GM12874 (cell line): ENCODE data around the gene DKK2.

Source experiments
- CTCF ChIP-seq: IDR thresholded peaks from 2 replicates; pipeline ENCODE4 v1.5.1; 2011; ENCODE audit warnings: low read depth, mild to moderate bottlenecking, control low read depth, low read length, moderate library complexity; ENCODE audit not compliant: insufficient read depth

DKK2 gene

GRCh38 chr4:106909486-106910188 is 126.5 kb downstream of the DKK2 start:
- TF ChIP-seq CTCF = no peak

- no peak for TF ChIP-seq CTCF
These were observed 128.9 kb downstream of the DKK2 start for GRCh38 chr4:106907216-106907615.

DNA sequence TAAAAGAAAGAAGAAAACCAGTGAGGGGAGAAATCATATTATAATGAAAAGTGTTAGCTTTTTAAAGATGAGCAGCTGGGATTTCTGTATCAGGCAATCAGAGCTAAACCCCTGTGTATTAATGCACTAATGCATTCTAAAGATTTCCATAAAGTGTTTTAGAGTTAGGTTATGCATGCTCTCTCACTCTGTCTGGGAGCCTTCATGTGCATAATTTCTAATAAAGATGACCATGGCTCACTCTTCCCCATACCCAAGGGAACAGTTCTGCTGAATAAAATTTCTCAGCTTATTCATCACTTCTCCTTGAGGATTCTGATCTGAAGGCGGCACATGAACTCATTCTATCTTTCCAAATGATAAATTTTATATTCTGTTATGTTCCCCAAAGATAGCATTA is 129.4 kb downstream of the DKK2 start:
- no peak for TF ChIP-seq CTCF

- peak; percentile 58; the same call in 1 of the 2 replicates for TF ChIP-seq CTCF
These were observed 137.4 kb downstream of the DKK2 start for GRCh38 chr4:106898621-106899230.

DNA sequence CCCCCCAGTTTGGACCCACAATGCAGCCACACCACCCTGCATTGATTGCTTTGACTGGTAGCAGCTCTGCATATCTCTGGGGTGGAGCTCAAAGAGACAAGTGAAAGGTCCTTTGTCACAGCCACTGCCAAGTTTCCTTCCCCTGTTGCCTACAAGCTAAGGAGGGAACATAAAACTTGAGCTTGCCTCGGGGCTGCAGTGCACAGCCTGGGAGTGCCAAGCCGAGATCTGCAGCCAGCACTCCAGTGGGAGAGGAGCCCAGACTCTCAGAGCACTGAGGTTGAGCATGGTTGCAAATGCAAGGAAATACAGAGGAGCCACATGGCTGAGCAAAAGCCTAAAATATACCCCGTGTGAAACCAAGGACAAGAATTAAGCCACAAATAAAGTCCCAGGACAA is 142.2 kb downstream of the DKK2 start:
- no peak for TF ChIP-seq CTCF

DNA sequence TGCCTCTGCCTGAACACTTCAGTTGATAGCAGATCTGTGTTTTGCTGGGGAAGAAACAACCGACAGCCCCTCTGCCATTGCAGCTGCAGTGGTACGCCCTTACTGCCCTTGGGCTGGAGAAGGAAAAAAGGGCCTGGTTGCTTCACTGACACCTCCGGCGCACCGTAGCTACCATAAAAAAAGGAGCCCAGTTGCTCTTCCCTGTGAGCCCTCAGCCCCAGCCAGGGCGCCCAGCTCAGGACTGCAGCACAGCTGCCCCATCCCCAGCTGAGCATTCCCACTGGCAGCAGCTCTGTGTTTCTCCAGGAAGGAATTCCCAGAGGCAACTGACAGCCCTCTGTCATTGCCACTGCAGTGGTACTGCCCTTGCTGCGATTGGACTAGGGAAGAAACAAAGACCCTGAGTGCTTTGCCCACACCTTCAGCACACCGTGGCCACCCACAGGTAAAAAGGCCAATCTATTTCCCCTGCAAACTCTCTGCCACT is 142.7 kb downstream of the DKK2 start:
- no peak for TF ChIP-seq CTCF

DNA sequence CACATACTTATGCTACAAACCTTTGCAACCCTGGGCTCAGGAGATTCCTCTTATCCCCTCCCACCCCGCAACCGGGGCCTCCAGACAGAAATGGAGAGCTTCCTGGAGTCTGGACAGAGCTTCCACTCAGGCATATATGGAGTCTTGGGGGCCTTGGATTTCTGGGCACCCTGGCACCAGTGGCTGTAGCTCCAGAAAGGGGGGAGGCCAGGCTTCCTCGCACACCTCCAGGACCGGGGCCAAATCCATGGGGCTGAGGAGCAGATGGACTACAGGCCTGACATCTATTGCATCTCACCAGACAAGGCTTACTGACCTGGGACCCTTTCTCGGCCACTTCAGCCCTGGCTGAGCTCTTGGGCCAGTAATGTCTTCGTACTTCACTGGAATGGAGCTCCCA is 143.3 kb downstream of the DKK2 start:
- TF ChIP-seq CTCF = no peak
